Activated CD4-positive, alpha-beta T cell treated with anti-CD3 and anti-CD28 coated beads, Interleukin-2, amount 10 ng/mL, durations not matched to agents 24 days and 14 days (primary cell): ENCODE data around the gene EFCAB3. TPM values are rescaled to one million over a fixed set of nuclear protein-coding genes. Genes with fewer than 3 reads are reported as not detected.
"Not testable (repeated sequence)": the region's sequence is repeated elsewhere in the genome, so short reads cannot be mapped to it uniquely, and the experiment has no call there.

Experiments
- DNase-seq: peaks from one replicate; pipeline ENCODE4 v3.0.0; 2022
- H3K27ac Mint-ChIP-seq: one replicate; pipeline ENCODE4 v1.8.0; 2022; ENCODE audit warnings: mild to moderate bottlenecking, mixed read lengths
- H3K27me3 Mint-ChIP-seq: one replicate; pipeline ENCODE4 v1.8.0; 2022; ENCODE audit warnings: mixed read lengths
- H3K36me3 Mint-ChIP-seq: one replicate; pipeline ENCODE4 v1.8.0; 2022; ENCODE audit warnings: low read depth, mild to moderate bottlenecking, mixed read lengths
- H3K4me1 Mint-ChIP-seq: one replicate; pipeline ENCODE4 v1.8.0; 2021; ENCODE audit warnings: mixed read lengths
- H3K4me3 Mint-ChIP-seq: one replicate; pipeline ENCODE4 v1.8.0; 2022; ENCODE audit warnings: mild to moderate bottlenecking, moderate library complexity, mixed read lengths
- H3K9me3 Mint-ChIP-seq: one replicate; pipeline ENCODE4 v1.8.0; 2021; ENCODE audit warnings: mixed read lengths
- intact Hi-C: fragments of 100-400 bp; cut with micrococcal nuclease; formaldehyde crosslinking; loops from one replicate; pipeline ENCODE4 v1.15.1; 2023
- total RNA-seq: library from RNA; stranded (reverse); gene quantifications from 2 replicates; pipeline ENCODE4 v1.2.3, GENCODE V29; 2022

The EFCAB3 gene
- total RNA-seq, 1 donor from 2014 or later = not detected

- H3K27me3 Mint-ChIP-seq, H3K9me3 Mint-ChIP-seq, H3K4me3 Mint-ChIP-seq, DNase-seq, H3K27ac Mint-ChIP-seq, H3K4me1 Mint-ChIP-seq, intact Hi-C loops: not testable (repeated sequence)
- H3K36me3 Mint-ChIP-seq = peaks cover 31% of the 10 kb centered on the region
These were observed 60.8 kb downstream of the EFCAB3 start for GRCh38 chr17:62441181-62441580.

- H3K9me3 Mint-ChIP-seq = no peaks in the 10 kb centered on the region
- no peaks in the 10 kb centered on the region for H3K4me1 Mint-ChIP-seq
- intact Hi-C loops = no loop called here
- H3K27me3 Mint-ChIP-seq = no peaks in the 10 kb centered on the region
- H3K27ac Mint-ChIP-seq = no peak overlapping the region
- H3K36me3 Mint-ChIP-seq = peaks cover 44% of the 10 kb centered on the region
- no peak for DNase-seq
- no peak overlapping the region for H3K4me3 Mint-ChIP-seq
These were observed 63.7 kb downstream of the EFCAB3 start for GRCh38 chr17:62444063-62444462.

GRCh38 chr17:62445791-62446190 lies 65.4 kb downstream of the EFCAB3 start:
- H3K9me3 Mint-ChIP-seq = not testable (repeated sequence)

DNA sequence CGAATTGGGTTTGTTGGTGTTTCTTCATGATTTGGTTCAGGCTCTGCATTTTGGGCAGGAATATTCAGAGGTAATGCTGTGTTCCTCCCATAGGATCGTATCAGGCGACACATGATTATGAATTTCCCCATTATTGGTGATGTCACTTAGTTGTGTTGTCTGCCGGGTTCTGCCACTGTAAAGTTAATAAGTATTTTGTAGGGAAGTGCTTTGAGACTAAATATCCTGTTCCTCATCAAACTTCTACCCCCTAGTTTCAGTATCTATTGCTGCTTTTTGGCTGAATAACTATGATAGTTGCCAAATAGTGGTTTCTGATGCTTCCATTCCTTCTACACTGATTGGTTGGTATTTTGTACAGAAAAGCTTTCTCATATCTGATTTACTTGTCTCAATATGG lies 71.8 kb downstream of the EFCAB3 start:
- peaks cover 21% of the 10 kb centered on the region for H3K36me3 Mint-ChIP-seq
- intact Hi-C loops, H3K4me1 Mint-ChIP-seq, H3K9me3 Mint-ChIP-seq, H3K27ac Mint-ChIP-seq, DNase-seq, H3K4me3 Mint-ChIP-seq, H3K27me3 Mint-ChIP-seq: not testable (repeated sequence)

More at GRCh38 chr17:62445791-62446190, 65.4 kb downstream of the EFCAB3 start:
- H3K4me3 Mint-ChIP-seq, H3K27ac Mint-ChIP-seq, DNase-seq, intact Hi-C loops, H3K27me3 Mint-ChIP-seq, H3K4me1 Mint-ChIP-seq: not testable (repeated sequence)
- peaks cover 43% of the 10 kb centered on the region for H3K36me3 Mint-ChIP-seq

GRCh38 chr17:62453041-62453440 lies 72.7 kb downstream of the EFCAB3 start:
- H3K27ac Mint-ChIP-seq, H3K9me3 Mint-ChIP-seq, DNase-seq, H3K4me1 Mint-ChIP-seq, H3K27me3 Mint-ChIP-seq, intact Hi-C loops, H3K4me3 Mint-ChIP-seq: not testable (repeated sequence)
- H3K36me3 Mint-ChIP-seq = peaks cover 13% of the 10 kb centered on the region

DNA sequence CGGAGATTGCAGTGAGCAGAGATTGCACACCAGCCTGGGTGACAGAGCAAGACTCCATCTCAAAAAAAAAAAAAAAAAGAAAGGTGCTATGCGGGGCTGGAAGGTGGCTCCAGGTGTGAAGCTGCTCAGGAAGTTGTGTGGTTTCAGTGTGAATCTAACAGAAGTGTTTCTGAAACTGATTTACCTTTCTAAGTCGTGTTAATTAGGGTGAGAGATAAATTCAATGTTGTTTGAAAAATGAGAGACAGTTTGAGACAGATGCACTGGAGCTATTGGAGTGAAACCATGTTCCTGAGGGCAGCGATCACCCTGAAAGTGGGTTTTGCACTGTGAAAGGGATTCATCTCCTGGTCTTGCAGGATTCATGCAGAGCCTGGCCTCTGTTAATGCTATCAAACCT lies 73.3 kb downstream of the EFCAB3 start:
- H3K4me1 Mint-ChIP-seq, H3K27ac Mint-ChIP-seq, H3K4me3 Mint-ChIP-seq, H3K9me3 Mint-ChIP-seq, intact Hi-C loops, DNase-seq, H3K27me3 Mint-ChIP-seq: not testable (repeated sequence)
- peaks cover 11% of the 10 kb centered on the region for H3K36me3 Mint-ChIP-seq

- intact Hi-C loops, H3K27ac Mint-ChIP-seq, H3K27me3 Mint-ChIP-seq, H3K36me3 Mint-ChIP-seq, DNase-seq, H3K4me3 Mint-ChIP-seq, H3K4me1 Mint-ChIP-seq, H3K9me3 Mint-ChIP-seq: not testable (repeated sequence)
These were observed 73.8 kb downstream of the EFCAB3 start for GRCh38 chr17:62454111-62454510.

- DNase-seq = no peak
- Mint-ChIP-seq H3K27me3 (peaks cover 2% of the 10 kb centered on the region), H3K9me3 (no peaks in the 10 kb centered on the region), H3K27ac (no peak overlapping the region), H3K36me3 (peaks cover 5% of the 10 kb centered on the region), H3K4me1 (peaks cover 5% of the 10 kb centered on the region), H3K4me3 (no peak overlapping the region)
- intact Hi-C loops = no loop called here
These were observed 75.7 kb downstream of the EFCAB3 start for GRCh38 chr17:62456016-62456415.

- intact Hi-C loops, H3K9me3 Mint-ChIP-seq, DNase-seq, H3K4me1 Mint-ChIP-seq, H3K36me3 Mint-ChIP-seq, H3K4me3 Mint-ChIP-seq, H3K27ac Mint-ChIP-seq, H3K27me3 Mint-ChIP-seq: not testable (repeated sequence)
These were observed 78.1 kb downstream of the EFCAB3 start for GRCh38 chr17:62458483-62458882.

- H3K9me3 Mint-ChIP-seq, H3K36me3 Mint-ChIP-seq, H3K27me3 Mint-ChIP-seq, intact Hi-C loops, H3K27ac Mint-ChIP-seq, H3K4me1 Mint-ChIP-seq, DNase-seq, H3K4me3 Mint-ChIP-seq: not testable (repeated sequence)
These were observed 84.1 kb downstream of the EFCAB3 start for GRCh38 chr17:62464422-62464821.

- H3K9me3 Mint-ChIP-seq, H3K4me3 Mint-ChIP-seq, DNase-seq, intact Hi-C loops, H3K27ac Mint-ChIP-seq, H3K27me3 Mint-ChIP-seq, H3K4me1 Mint-ChIP-seq, H3K36me3 Mint-ChIP-seq: not testable (repeated sequence)
These were observed 84.9 kb downstream of the EFCAB3 start for GRCh38 chr17:62465271-62465670.

Other genes starting within 250 kb of the EFCAB3 start
- gene METTL2A, start 43.3 kb downstream of the EFCAB3 start, total RNA-seq = 35.6 and 36.8 TPM in 2 replicates
- 42.7 and 47.2 TPM in 2 replicates for gene TLK2, start 98.3 kb downstream of the EFCAB3 start, total RNA-seq
- 2.4 and 2.9 TPM in 2 replicates for gene MRC2, start 247.1 kb downstream of the EFCAB3 start, total RNA-seq